NCI-H187 (cell line): ENCODE measurements around the gene TKTL2.

Experiments used
- DNase-seq, 2 experiments: peaks; one replicate each; lab custom pipeline; 2025; lab: John Stamatoyannopoulos, UW

Gene TKTL2, protein sequence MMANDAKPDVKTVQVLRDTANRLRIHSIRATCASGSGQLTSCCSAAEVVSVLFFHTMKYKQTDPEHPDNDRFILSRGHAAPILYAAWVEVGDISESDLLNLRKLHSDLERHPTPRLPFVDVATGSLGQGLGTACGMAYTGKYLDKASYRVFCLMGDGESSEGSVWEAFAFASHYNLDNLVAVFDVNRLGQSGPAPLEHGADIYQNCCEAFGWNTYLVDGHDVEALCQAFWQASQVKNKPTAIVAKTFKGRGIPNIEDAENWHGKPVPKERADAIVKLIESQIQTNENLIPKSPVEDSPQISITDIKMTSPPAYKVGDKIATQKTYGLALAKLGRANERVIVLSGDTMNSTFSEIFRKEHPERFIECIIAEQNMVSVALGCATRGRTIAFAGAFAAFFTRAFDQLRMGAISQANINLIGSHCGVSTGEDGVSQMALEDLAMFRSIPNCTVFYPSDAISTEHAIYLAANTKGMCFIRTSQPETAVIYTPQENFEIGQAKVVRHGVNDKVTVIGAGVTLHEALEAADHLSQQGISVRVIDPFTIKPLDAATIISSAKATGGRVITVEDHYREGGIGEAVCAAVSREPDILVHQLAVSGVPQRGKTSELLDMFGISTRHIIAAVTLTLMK

GRCh38 chr4:163473576-163473975 is at the start of gene TKTL2:
TSS of gene TKTL2 (minus strand) at chr4:163473754. CDS start at chr4:163473734, 20 bp downstream.
- DNase-seq, result no peak

DNA sequence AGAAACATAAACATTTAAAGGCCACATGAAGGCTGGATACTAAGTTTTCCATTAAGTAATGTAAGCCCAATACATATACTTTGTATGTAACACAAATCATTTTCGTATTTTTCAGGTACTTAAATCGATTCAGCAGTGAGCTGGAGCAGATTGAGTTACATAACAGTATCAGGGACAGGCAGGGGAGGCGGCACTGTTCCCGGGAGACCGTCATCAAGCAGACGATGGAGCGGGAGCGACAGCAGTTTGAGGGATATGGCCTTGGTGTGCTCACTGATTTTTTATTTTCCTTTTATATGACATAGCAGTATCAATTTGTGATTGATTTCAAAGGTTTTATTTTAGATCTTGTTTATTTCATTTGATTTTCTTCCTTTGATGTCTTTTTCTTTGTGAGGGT is 41.6 kb upstream of the TKTL2 start:
- no peak for DNase-seq

DNA sequence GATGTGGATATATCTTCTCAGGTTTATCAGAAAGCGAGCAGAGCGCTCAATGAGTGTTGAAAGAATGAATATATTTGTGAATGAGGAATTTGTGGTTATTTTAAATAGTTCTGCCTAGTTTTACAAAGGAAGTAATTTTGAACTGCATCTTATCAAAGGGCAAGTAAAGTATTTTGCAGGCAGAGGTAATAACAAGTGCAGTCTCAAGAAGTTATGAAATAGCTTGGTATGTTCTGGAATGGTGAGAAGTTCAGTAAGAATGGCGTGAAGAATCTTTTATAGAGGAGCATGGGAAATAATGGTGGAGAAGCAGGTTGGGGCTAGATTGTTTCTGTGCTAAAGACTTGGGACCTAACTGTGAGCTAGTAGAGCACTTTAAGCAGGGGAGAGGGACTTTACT is 31.8 kb upstream of the TKTL2 start:
- no peak for DNase-seq

DNA sequence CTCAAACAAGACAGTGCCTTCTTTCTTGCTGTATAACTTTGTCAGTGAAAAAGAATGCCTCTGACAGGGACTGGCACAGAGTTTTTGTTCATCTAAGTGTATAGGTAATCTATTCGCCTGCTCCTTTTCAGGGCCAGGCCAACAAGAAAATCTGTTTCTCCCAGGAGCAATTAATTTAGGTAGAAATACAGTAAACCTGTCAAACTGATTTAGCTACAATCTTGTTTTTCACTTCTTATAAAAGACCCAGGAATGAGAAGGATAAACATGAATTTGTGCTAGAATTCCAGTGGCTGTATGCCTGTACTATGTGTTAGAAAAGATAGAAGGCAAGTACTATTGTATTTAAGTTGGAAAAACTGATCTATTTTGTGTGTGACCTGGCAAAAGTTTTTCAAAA is 27.0 kb upstream of the TKTL2 start:
- DNase-seq, result no peak

GRCh38 chr4:163495900-163496299 is 22.3 kb upstream of the TKTL2 start:
- no peak for DNase-seq

DNA sequence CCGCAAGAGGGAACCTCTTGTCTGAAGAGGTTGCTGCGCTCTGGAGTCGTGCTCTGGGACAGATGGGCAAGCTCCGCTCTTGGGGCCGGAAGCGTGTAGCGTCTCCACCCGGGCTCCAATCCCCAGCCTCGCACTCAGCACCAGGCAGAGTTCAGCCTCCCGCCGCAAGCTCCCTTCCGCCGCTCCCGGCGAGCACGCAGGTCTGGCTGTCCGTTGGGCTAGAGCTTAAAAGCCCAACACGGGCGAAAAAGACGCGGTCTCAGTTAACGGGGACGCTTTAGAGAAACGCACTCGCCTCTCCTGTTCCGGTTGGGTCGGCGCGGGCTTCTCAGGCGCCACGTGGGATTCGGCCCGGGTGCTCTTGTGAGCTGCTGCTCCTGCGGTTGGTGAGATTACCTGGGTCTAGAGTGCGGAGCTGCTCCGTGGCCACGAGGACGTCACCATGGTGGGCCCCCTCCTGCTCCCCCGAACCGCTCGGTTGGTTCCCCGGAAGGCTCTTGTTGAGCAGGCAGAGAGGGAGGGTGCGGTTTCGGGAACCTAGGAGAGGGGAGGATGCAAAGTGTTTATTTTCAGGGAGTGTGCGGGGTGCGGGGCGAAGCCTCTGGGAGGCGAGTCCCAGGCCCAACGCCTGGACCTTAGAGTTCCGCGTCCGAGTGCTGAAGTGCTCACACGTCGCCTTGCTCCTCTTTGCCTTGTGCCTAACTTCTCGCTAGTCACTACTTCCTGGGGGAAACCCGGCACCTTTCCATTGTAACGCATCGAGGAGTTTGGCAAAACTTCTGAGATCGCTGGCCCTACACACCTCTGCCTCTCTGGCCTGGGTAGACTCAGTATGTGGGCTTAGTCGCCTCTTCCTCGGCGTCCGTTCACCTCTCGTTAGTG is 21.0 kb upstream of the TKTL2 start, which contains the start of gene TMA16:
Gene TMA16 (plus strand): TSS at position 331 of the 882 bp plus-strand sequence. CDS start 112 bp downstream, at position 443.
- DNase-seq, result peak; percentile 30 to 58

- DNase-seq, result no peak
These were observed 20.2 kb upstream of the TKTL2 start for GRCh38 chr4:163493643-163494359.

DNA sequence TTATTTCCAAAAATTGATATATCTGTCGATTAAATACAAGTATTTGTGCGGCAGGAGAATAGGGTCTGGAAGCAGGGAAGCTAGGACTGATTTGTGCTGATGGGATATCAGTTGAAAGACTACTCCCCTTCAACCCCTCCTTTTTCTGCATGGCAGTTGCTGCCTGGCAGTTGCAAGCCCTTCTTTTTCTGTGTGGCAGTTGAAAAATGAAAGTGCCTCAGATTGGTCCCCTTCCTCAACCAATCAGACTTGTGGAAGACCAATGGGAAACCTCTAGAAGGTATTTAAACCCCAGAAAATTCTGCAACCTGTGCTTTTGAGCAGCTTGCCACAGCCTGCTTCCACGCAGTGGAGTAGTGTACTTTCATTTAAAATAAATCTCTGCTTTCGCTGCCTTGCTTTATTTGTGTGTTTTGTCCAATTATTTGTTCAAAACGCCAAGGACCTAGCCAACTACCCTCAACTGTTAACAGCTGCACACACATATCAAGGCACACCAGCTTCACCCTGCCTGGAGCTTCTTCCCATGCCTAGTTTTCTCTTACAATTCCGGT is 19.5 kb upstream of the TKTL2 start:
- DNase-seq, result no peak

DNA sequence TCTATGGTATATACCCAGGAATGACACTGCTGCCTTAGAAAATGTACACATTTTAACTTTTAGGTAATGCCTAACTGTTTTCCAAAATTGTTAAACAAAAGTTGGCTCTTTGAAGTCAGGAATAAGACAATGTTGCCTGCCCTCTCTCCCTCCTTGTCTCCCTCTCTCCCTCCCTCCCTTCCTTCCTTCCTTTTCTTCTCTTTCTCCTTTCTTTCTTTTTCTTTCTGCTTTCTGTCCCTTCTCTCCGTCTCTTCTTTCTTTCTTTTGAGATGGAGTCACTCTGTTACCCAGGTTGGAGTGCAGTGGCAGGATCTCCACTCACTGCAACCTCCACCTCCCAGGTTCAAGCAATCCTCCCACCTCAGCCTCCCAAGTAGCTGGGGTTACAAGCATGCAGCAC is 16.4 kb upstream of the TKTL2 start:
- DNase-seq, result no peak

- no peak for DNase-seq
These were observed 12.8 kb upstream of the TKTL2 start for GRCh38 chr4:163486321-163486720.

DNA sequence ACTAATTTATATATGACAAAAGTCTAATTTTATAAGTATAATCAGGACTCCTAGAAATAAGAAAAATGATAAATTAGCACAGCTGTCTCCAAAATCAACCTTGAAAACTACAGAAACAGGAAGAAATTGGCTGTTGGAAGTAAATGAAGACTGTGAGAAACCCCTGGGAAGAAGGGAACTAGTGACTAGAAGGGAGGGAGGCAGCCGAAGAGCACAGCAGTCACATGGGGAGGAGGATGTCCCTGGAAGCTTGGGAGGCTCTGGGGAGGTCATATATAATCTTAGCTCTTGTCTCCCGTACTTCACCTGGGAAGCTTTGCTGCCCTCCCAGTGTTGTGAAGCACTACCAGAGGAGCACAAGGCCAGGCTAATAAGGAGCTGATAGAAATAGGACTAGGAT is 12.0 kb upstream of the TKTL2 start:
- no peak for DNase-seq

DNA sequence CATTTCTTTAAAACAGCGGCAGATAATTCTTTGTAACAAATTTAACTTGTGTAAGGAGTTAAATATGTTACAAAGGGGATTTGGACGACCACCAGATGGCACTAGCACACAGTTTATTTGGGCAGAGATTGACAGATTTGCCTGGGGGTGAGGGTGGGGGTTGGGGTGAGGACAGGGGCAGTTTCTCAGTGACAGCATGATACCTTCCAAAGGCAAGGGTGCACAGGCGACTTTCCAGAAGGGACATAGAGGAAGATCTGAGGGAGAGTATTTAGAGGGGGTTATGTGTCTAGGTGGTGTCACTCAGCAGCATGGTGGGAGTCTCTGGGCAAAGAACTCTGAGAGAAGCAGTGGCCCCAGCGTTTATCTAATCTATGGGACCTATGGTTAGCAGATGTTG is 11.4 kb upstream of the TKTL2 start:
- DNase-seq, result no peak

DNA sequence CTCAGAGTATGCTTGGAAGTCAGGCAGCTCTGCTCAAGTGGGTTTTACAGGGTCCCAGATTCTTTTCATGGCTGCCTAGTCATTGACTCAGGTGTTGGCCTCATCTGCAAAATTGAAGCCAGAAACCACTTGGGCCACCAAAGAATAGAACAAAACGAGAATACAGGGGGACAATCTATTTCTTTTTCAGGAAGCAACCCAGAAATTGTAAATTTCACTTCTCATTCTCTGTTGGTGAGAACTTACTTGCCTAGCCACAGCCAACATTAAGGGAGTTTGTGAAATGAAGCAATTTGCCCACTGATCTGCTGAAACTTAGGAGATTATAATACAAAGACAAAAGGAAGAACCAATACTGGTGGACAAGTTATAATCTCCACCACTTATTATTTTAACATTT is 8.6 kb upstream of the TKTL2 start:
- no peak for DNase-seq

DNA sequence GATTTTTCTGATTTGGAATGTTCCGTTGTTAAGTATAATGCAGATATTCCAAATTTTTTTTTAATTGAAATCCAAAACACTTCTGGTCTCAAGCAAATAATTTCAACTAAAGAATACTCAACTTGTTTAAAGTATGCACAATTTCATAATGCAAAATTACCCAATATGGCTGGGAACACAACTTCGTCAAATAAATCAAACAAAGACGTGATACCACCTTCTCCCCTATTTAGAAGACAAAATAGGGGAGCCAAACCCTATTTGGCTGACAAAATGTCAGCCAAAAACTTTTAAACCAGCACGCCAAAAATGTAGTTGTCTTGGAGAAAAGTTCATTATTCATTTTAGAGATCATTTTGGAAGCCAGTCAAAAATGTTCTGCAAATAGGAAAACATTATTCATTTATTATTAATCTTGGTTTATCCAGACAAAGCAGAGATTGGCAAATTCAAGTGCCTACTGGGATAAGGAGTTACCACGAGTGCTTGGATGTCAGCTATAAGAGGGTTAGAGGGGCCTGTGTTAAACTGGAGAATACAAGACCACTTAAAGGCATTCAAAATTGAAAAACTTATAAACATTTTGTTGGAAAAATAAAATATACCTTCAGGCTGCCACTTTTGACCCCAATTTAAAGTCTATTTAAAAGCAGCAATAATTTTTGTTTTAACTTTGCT is 3.3 kb upstream of the TKTL2 start:
- no peak for DNase-seq

DNA sequence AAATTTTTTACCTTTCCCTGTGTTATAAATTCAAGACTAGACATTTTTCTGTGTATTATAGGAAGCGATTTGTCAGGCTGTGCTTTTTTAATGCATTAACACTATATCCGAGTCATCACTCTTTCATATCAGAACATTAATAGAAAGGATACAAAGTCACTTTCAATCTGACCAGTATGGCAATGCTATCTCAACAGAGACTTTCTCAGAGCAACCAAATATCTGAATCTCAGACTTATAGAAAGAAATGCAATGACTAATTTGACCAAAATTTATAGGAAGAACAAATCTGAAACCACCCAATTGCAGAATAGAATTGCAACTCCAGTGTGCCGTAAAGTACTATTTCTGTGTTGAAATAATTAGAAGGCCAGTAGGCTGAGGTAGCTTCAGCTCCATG is 473 bp upstream of the TKTL2 start:
- DNase-seq, result no peak

DNA sequence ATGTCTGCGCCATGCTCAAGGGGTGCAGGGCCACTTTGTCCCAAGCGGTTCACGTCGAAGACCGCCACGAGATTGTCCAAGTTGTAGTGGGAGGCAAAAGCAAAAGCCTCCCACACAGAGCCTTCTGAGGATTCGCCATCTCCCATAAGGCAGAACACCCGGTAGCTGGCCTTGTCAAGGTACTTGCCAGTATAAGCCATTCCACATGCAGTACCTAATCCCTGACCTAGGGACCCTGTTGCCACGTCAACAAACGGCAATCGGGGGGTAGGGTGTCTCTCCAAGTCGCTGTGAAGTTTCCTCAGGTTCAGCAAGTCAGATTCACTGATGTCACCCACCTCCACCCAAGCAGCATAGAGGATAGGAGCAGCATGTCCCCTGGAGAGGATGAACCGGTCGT is 424 bp downstream of the TKTL2 start:
- no peak for DNase-seq

GRCh38 chr4:163470391-163470790 is 3.2 kb downstream of the TKTL2 start:
- DNase-seq, result no peak

DNA sequence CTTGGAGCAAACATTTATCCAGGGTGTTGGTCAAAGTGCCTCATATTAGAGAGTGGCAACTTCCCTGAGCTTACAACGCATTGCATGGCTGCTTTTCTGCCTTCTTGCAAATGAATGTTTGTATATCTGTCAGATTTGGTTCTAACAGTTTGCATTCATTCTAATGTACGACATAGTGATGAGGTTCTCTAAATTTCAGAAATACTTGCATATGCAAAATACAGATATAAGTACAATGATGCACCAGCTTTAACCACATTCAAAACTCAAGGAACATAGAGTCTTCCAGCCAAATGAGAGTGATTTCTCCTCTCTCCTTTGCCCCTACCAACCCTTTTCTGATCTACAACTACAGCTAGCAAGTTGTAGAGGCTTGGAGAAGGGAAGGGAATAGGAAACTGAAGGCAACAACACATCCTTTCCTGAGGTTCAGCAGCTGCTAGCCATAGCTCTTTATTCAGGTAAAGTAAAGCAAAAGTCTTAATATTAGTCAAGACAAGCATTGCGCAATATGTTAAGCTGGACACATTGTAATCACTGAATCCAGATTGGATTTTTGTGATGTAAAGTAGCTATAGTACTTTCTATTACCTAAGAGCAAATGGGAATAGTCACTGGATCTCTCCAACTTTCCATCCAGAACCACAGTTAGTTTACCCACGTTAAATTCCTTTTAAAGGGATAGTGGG is 6.3 kb downstream of the TKTL2 start:
- DNase-seq, result no peak

GRCh38 chr4:163462556-163462955 is 11.0 kb downstream of the TKTL2 start:
- no peak for DNase-seq

GRCh38 chr4:163448540-163449203 is 24.9 kb downstream of the TKTL2 start:
- no peak for DNase-seq
